ENCODE measurements around the gene CBLN3.

DNA sequence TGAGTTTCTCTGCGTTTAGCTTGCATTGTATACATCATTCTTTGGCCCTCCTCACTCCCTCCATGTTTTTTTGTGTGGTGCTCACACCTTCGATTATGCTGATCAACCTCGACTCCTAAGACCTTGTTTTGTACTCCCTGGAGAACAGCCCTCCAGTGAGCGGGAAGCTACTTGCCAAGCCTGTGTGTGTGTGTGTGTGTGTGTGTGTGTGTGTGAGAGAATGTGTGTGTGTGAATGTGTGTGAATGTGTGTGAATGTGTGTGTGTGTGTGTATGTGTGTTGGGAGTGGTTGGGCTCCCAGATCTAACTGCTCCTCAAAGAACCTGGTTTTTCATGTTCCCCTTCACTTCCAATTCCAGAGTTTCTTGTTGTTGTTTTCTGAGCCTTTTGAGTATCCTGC lies 24.7 kb downstream of the CBLN3 start:
- TF ChIP-seq EZH2 (IDR thresholded peaks at IDR 0.05) (no peak), POLR2AphosphoS5 (IDR thresholded peaks at IDR 0.05; ENCODE audit: borderline replicate concordance, low read depth, low read length) (no peak)

Data from SK-N-MC (cell line).